ENCODE results near the gene LHFPL2. TPM values are rescaled to one million over a fixed set of nuclear protein-coding genes. Genes with fewer than 3 reads are reported as not detected.

LHFPL2 gene
- total and polyA plus RNA-seq, 7 donors = 1.1 to 6.4 (median 3.6) TPM

GRCh38 chr5:78639791-78640190 is 8.8 kb downstream of the LHFPL2 start:
- ATAC-seq = no peak
- H3K4me1 ChIP-seq = peaks cover 11% of the 10 kb centered on the region

DNA sequence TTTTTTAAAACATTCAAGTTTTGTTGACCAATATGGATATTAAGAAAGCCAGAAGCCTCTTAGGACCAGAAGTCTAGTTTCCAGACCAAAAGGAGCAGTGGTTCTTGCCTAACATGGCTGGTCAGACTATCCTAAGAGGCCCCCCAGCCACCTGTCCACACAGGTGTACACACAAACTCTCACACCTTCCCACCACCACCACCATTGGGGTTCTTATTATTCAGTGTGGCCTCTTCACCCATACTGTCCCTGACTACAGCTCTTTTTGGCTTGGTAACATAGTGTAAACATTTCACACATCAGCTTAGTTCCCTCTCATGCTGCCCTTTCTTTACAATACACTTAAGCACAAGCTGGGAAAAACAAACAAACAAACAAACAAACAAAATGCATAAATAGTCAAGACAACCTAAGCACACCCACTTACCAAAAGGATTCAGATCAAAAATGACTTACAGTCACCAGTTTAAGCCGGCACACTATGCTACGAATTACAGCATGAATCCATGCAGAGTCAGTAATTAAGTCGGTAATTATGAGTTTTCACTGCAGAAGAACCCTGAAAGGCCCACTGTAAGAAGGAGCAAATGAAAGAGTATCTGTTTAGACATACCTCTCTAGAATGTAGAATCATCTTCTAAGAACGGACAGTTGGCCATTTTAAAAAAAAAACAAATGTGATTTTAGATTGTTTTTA is 9.5 kb downstream of the LHFPL2 start:
- H3K4me1 ChIP-seq = peaks cover 18% of the 10 kb centered on the region
- DNase-seq (no peak), ATAC-seq (no peak)
- no peak overlapping the region for H3K4me3 ChIP-seq
- H3K27me3 ChIP-seq (ENCODE audit: insufficient read depth in 3 of 3, low read length in 2 of 3) = no peaks in the 10 kb centered on the region
- H3K27ac ChIP-seq = no peak overlapping the region
- H3K9me3 ChIP-seq = no peaks in the 10 kb centered on the region
- H3K36me3 ChIP-seq (ENCODE audit: insufficient read depth in 1 of 2, low read depth in 1 of 2) = no peaks in the 10 kb centered on the region
- intact Hi-C loops (cut with DNase I) = no loop called here
- no peak for TF ChIP-seq CTCF (IDR thresholded peaks at IDR 0.05)
- 61 to 66% (median 61%) methylated on average over 4 of the region's 4 CpGs for WGBS, 3 donors

More at GRCh38 chr5:78639791-78640190, 8.8 kb downstream of the LHFPL2 start:
- Histone ChIP-seq H3K4me3 (no peak overlapping the region), H3K27ac (no peak overlapping the region), H3K27me3 (ENCODE audit: insufficient read depth in 3 of 3, low read length in 2 of 3) (no peaks in the 10 kb centered on the region), H3K9me3 (no peaks in the 10 kb centered on the region), H3K36me3 (ENCODE audit: insufficient read depth in 1 of 2, low read depth in 1 of 2) (no peaks in the 10 kb centered on the region)
- intact Hi-C loops (cut with DNase I) = no loop called here
- 46 to 66% (median 58%) methylated on average over 2 of the region's 2 CpGs for WGBS, 3 donors
- no peak for DNase-seq
- no peak for TF ChIP-seq CTCF (IDR thresholded peaks at IDR 0.05)

DNA sequence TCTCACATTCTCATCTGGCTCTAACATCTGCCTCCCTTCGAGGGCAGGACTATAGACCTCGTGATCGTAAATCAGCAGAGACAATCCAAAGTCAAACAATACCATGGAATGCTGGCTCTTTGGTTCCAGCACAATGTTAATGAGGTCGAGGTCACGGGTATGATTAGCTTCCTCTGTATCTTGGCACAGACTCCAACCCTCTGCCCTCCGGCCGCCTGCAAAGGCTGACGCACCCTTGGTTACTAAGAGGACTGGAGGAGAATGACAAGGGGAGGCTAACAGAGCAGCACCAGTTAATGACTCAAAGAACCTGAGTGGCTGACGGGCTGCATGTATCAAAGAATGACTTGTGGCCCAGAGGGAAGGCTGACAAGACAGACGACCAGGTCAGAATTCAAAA is 10.1 kb downstream of the LHFPL2 start:
- peak; percentile 58 to 70 for DNase-seq
- no peaks in the 10 kb centered on the region for H3K36me3 ChIP-seq (ENCODE audit: insufficient read depth in 1 of 2, low read depth in 1 of 2)
- ATAC-seq = peak; percentile 72 to 91 (median 90)
- TF ChIP-seq CTCF (IDR thresholded peaks at IDR 0.05) = no peak
- no peaks in the 10 kb centered on the region for H3K9me3 ChIP-seq
- H3K4me3 ChIP-seq = no peak overlapping the region
- 20 to 32% (median 30%) methylated on average over 10 of the region's 10 CpGs for WGBS, 3 donors
- intact Hi-C loops (cut with DNase I) = no loop called here
- H3K27me3 ChIP-seq (ENCODE audit: insufficient read depth in 3 of 3, low read length in 2 of 3) = no peaks in the 10 kb centered on the region
- H3K4me1 ChIP-seq = peaks cover 25% of the 10 kb centered on the region
- H3K27ac ChIP-seq = no peak overlapping the region

GRCh38 chr5:78637468-78637867 is 11.1 kb downstream of the LHFPL2 start:
- Histone ChIP-seq H3K9me3 (no peaks in the 10 kb centered on the region), H3K27me3 (ENCODE audit: insufficient read depth in 3 of 3, low read length in 2 of 3) (no peaks in the 10 kb centered on the region), H3K4me1 (peaks cover 31% of the 10 kb centered on the region), H3K36me3 (ENCODE audit: insufficient read depth in 1 of 2, low read depth in 1 of 2) (no peaks in the 10 kb centered on the region), H3K4me3 (no peak overlapping the region), H3K27ac (no peak overlapping the region)
- intact Hi-C loops (cut with DNase I) = no loop called here
- TF ChIP-seq CTCF (IDR thresholded peaks at IDR 0.05) = no peak
- ATAC-seq = no peak
- no peak for DNase-seq
- 91 to 95% (median 92%) methylated on average over 5 of the region's 5 CpGs for WGBS, 3 donors

DNA sequence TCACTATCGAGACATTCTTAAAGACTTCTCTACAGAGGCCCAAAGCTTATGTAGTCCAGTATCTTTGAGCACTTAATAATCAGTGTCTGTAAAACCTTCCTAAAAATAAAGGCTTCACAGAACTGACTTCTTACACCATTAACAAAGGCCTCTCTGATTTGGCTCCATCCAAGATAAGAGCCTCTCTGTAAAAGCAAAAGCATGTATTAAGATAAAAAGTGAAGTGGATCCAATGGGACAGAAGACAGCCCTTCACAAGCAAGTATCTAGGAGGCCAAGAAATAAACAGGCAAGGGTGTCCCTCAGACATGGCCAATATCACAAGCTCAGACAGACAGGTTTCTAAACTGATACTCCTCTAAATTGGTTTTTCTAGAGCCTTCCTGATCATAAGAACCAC is 11.9 kb downstream of the LHFPL2 start:
- Histone ChIP-seq H3K4me3 (no peak overlapping the region), H3K27me3 (ENCODE audit: insufficient read depth in 3 of 3, low read length in 2 of 3) (no peaks in the 10 kb centered on the region), H3K9me3 (no peaks in the 10 kb centered on the region), H3K36me3 (ENCODE audit: insufficient read depth in 1 of 2, low read depth in 1 of 2) (peaks cover 0 to 4% of the 10 kb centered on the region in 2 donors), H3K4me1 (peaks cover 31% of the 10 kb centered on the region), H3K27ac (no peak overlapping the region)
- DNase-seq (no peak), ATAC-seq (no peak)
- WGBS, 3 donors = 94 to 100% (median 99%) methylated on average over 1 of the region's 1 CpG
- no peak for TF ChIP-seq CTCF (IDR thresholded peaks at IDR 0.05)
- intact Hi-C loops (cut with DNase I) = no loop called here
